Transverse colon (tissue), 4 donors: ENCODE data around the gene FKBP5. TPM values are rescaled to one million over a fixed set of nuclear protein-coding genes. Genes with fewer than 3 reads are reported as not detected.

Source experiments
- DNase-seq: peaks from one replicate; pipeline ENCODE4 v3.0.0-alpha.2; 2019
- H3K27ac ChIP-seq, 4 donors: fragments of 200-600 bp; sonication (generic); 2 replicates each; pipeline ENCODE4 v1.5.1; 2016 to 2018; ENCODE audit warnings: inconsistent platforms in 4 of 4
- H3K27me3 ChIP-seq: fragments of 200-600 bp; sonication (generic); 2 replicates; pipeline ENCODE4 v1.5.1; 2017; ENCODE audit warnings: inconsistent platforms
- H3K36me3 ChIP-seq, 4 donors: fragments of 200-600 bp; sonication (generic); 2 replicates each; pipeline ENCODE4 v1.5.1; 2017 to 2019; ENCODE audit warnings: inconsistent platforms in 4 of 4
- H3K4me1 ChIP-seq, 4 donors: fragments of 200-600 bp; sonication (generic); 2 replicates each; pipeline ENCODE4 v1.5.1; 2017 to 2020; ENCODE audit warnings: inconsistent platforms in 4 of 4
- H3K4me3 ChIP-seq, 4 donors: fragments of 200-600 bp; sonication (generic); 1 replicate in 1 of 4; 2 replicates in 3 of 4; pipeline versions ENCODE4 v1.5.1 to v1.6.1; 2017 to 2019; ENCODE audit warnings: inconsistent platforms in 4 of 4
- H3K9me3 ChIP-seq, 2 donors: fragments of 200-600 bp; sonication (generic); 2 replicates each; pipeline ENCODE4 v1.5.1; 2017 to 2019; ENCODE audit warnings: inconsistent platforms in 2 of 2
- CTCF ChIP-seq, 5 experiments: fragments of 200-600 bp in 3 of 5; fragments of 450-650 bp in 2 of 5; sonication (generic) in 3 of 5; IDR thresholded peaks; 1 replicate in 2 of 5; 2 replicates in 3 of 5; pipeline ENCODE4 v1.5.1; 2016 to 2017; ENCODE audit warnings: antibody characterized with exemption in 5 of 5, inconsistent platforms in 3 of 5, mild to moderate bottlenecking in 2 of 5, moderate library complexity in 1 of 5
- EP300 ChIP-seq: sonication (generic); formaldehyde crosslinking; IDR thresholded peaks from one replicate; pipeline ENCODE4 v1.6.1; 2017; ENCODE audit warnings: antibody characterized with exemption, low read depth
- POLR2A ChIP-seq: fragments of 450-650 bp; IDR thresholded peaks from one replicate; pipeline ENCODE4 v1.6.1; 2016; ENCODE audit warnings: antibody characterized with exemption, mild to moderate bottlenecking, moderate library complexity
- POLR2AphosphoS5 ChIP-seq, 3 donors: sonication (generic); formaldehyde crosslinking; IDR thresholded peaks; one replicate each; pipeline ENCODE4 v1.6.1; 2016; ENCODE audit warnings: antibody characterized with exemption in 3 of 3
- WGBS, 2 donors: methylation state at CpG; one replicate each; pipeline ENCODE4 v1.1.5; 2018; ENCODE audit warnings: low coverage in 1 of 2; 5-methylcytosine and 5-hydroxymethylcytosine counted together
- in situ Hi-C, 4 donors: fragments of 200-750 bp; cut with MboI; loops; one replicate each; pipeline versions ENCODE4 v1.15.0 to v1.15.1; 2017; ENCODE audit warnings: low sequenced_read_pairs in 3 of 4, low pct_ligation_motif_present in 1 of 4, low pct_unique_long_range_greater_than_20kb in 1 of 4
- intact Hi-C: fragments of 100-400 bp; cut with DNase I; formaldehyde crosslinking; loops from one replicate; pipeline ENCODE4 v1.15.1; 2023; ENCODE audit warnings: low total_unique reads
- total RNA-seq, 4 donors: library from RNA; depleted of rRNA; stranded (reverse); fragments of >200 nt; gene quantifications; one replicate each; pipeline ENCODE4 v1.1.0, GENCODE V29; 2016

The FKBP5 gene
- 100 to 1,000 TPM in 3 of 4 donors, 10 to 100 TPM in 1; 82.8 to 299 (median 254) TPM for total RNA-seq

GRCh38 chr6:35688605-35689322, at the start of gene FKBP5:
TSS of gene FKBP5 (minus strand) at chr6:35688915. CDS start at chr6:35642824, 46,091 bp downstream.
- DNase-seq: peak; percentile 97
- in situ Hi-C loops: no loop called here
- intact Hi-C loops: loop anchor here (2.0 to 10.0 kb wide), 2 partner anchors 38 to 104 kb away; no protein-coding TSS in a partner anchor
- Histone ChIP-seq H3K4me3 (peak within 1 kb of the TSS; percentile 84 to 98 (median 92)), H3K36me3 (peaks cover 0 to 6% (median 2%) of the 10 kb centered on the region in 4 donors), H3K9me3 (no peaks in the 10 kb centered on the region), H3K27me3 (no peaks in the 10 kb centered on the region), H3K4me1 (peaks cover 18 to 37% (median 30%) of the 10 kb centered on the region in 4 donors), H3K27ac (peak within 1 kb of the TSS; percentile 97 to 99 (median 98))
- WGBS, 2 donors: 4% methylated on average over 32 of the region's 80 CpGs; no CpG with 5 or more reads in 1 of the 2 donors
- TF ChIP-seq POLR2A (peak; percentile 81), EP300 (no peak), POLR2AphosphoS5 (IDR thresholded peaks at IDR 0.05) (peak; percentile 84 to 98 (median 95)), CTCF (IDR thresholded peaks at IDR 0.05) (peak in 1 of 5 experiments; percentile 24)

GRCh38 chr6:35737413-35738211, 48.9 kb upstream of the FKBP5 start:
- no peaks in the 10 kb centered on the region for H3K27me3 ChIP-seq
- H3K27ac ChIP-seq: no peak overlapping the region
- in situ Hi-C loops: loop anchor here (5.0 to 25.0 kb wide), 5 partner anchors 153 to 400 kb away; partner anchors contain the start of gene PPARD (in 1 of the 4)
- H3K4me1 ChIP-seq: peaks cover 20 to 54% (median 38%) of the 10 kb centered on the region in 4 donors
- no peak for TF ChIP-seq EP300
- TF ChIP-seq CTCF (IDR thresholded peaks at IDR 0.05): peak; percentile 87 to 98 (median 89)
- no peak for TF ChIP-seq POLR2A
- peak in 2 of 3 donors; percentile 22 to 32 for TF ChIP-seq POLR2AphosphoS5 (IDR thresholded peaks at IDR 0.05)
- no peak for DNase-seq
- intact Hi-C loops: loop anchor here (5.0 kb wide), 1 partner anchor 155 kb away; no protein-coding TSS in a partner anchor
- WGBS, 2 donors: 5 to 63% methylated on average over 2 to 16 of the region's 16 CpGs
- no peak overlapping the region for H3K4me3 ChIP-seq
- H3K36me3 ChIP-seq: no peaks in the 10 kb centered on the region
- no peaks in the 10 kb centered on the region for H3K9me3 ChIP-seq

- DNase-seq: no peak
- H3K36me3 ChIP-seq: no peaks in the 10 kb centered on the region
- no peak within 1 kb of the TSS for H3K4me3 ChIP-seq
- H3K27ac ChIP-seq: peak within 1 kb of the TSS in 1 of 4 donors; percentile 31
- intact Hi-C loops: loop anchor here (5.0 kb wide), 1 partner anchor 155 kb away; no protein-coding TSS in a partner anchor
- in situ Hi-C loops: loop anchor here (5.0 to 25.0 kb wide), 5 partner anchors 152 to 400 kb away; partner anchors contain the start of gene PPARD (in 1 of the 4)
- H3K27me3 ChIP-seq: no peaks in the 10 kb centered on the region
- no peaks in the 10 kb centered on the region for H3K9me3 ChIP-seq
- WGBS, 2 donors: 92 to 93% methylated on average over 3 to 10 of the region's 10 CpGs
- peaks cover 24 to 60% (median 44%) of the 10 kb centered on the region in 4 donors for H3K4me1 ChIP-seq
- TF ChIP-seq POLR2AphosphoS5 (IDR thresholded peaks at IDR 0.05) (no peak), CTCF (IDR thresholded peaks at IDR 0.05) (no peak), POLR2A (no peak), EP300 (no peak)
Observed at GRCh38 chr6:35736982-35737412, 48.3 kb upstream of the FKBP5 start, which contains the start of gene ARMC12. TSS of gene ARMC12 (plus strand) at chr6:35737032. CDS start at chr6:35737109, 77 bp downstream.
